ENCODE measurements around the gene TBC1D5. TPM values are rescaled to one million over a fixed set of nuclear protein-coding genes. Genes with fewer than 3 reads are reported as not detected.
A peak's percentile ranks its signal among the peaks of the same experiment; 100 is the strongest.
"Not testable (repeated sequence)": the region's sequence is repeated elsewhere in the genome, so short reads cannot be mapped to it uniquely, and the experiment has no call there.

Gene TBC1D5
- total RNA-seq, 3 donors from 2014 or later (not counting 1 experiment from before 2014, with no cell fraction given): 63.8 to 81.9 (median 74.9) TPM

DNA sequence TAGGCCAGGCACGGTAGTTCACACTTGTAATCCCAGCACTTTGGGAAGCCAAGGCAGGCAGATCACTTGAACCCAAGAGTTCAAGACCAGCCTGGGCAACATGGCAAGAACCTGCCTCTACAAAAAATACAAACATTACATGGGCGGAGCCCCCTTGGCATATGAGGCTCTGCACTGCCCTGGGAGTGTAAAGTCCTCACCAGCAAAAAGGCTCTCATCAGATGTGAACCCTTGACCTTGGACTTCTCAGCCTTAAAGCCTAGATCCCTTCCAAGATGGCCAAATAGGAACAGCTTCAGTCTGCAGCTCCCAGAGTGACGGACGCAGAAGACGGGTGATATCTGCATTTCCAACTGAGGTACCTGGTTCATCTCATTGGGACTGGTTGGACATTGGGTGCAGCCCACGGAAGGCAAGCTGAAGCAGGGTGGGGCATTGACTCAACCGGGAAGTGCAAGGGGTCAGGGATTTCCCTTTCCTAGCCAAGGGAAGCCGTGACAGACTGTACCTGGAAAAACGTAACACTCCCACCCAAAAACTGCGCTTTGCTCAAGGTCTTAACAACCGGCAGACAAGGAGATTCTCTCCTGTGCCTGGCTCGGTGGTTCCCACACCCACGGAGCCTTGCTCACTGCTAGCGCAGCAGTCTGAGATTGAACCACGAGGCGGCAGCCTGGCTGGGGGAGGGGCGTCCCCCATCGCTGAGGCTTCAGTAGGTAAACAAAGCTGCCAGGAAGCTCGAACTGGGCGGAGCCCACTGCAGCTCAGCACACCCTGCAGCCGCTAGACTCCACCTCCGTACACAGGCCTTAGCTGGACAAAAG is 49.4 kb downstream of the TBC1D5 start:
- H3K4me3 ChIP-seq (ENCODE audit: low read length); H3K36me3 Mint-ChIP-seq; H3K9me3 Mint-ChIP-seq; intact Hi-C loops (cut with micrococcal nuclease); H3K36me3 ChIP-seq (ENCODE audit: control insufficient read depth, insufficient read depth, low read length); H3K27ac ChIP-seq (ENCODE audit: low read length); H3K9me3 ChIP-seq (ENCODE audit: control insufficient read depth, insufficient read depth, low read length); H3K27me3 ChIP-seq (ENCODE audit: control insufficient read depth, insufficient read depth, low read length); H3K27ac Mint-ChIP-seq; H3K4me1 ChIP-seq (ENCODE audit: control insufficient read depth, insufficient read depth, low read length); H3K4me3 Mint-ChIP-seq; H3K27me3 Mint-ChIP-seq (ENCODE audit: low read depth in 2 of 2); ATAC-seq: not testable (repeated sequence)
- peaks cover 42 to 47% of the 10 kb centered on the region in 2 donors for H3K4me1 Mint-ChIP-seq
- peak in 1 of 2 donors; percentile 57 for DNase-seq
- WGBS (ENCODE audit: insufficient coverage): 92% methylated on average over 22 of the region's 22 CpGs

DNA sequence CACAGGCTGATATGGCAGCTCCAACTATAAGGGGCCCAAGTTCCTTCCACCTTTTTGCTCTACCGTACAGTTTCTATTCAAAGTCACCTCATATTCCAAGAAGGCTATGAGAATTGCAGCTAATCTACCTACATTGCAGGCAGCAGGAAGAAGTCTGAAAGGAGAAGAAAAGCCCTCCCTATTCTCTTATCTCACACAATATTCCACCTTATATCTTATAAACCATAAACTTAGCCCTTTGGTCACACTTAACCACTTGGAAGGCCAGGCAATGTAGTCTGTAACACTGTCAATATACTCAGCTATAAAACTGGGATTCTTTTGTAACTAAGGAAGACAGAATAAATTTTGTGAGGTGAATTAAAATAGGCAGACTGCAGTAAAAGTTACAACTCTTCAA is 54.9 kb downstream of the TBC1D5 start:
- Histone ChIP-seq H3K36me3 (ENCODE audit: control insufficient read depth, insufficient read depth, low read length) (no peaks in the 10 kb centered on the region), H3K4me1 (ENCODE audit: control insufficient read depth, insufficient read depth, low read length) (no peaks in the 10 kb centered on the region), H3K9me3 (ENCODE audit: control insufficient read depth, insufficient read depth, low read length) (no peaks in the 10 kb centered on the region), H3K4me3 (ENCODE audit: low read length) (no peak overlapping the region), H3K27ac (ENCODE audit: low read length) (no peak overlapping the region), H3K27me3 (ENCODE audit: control insufficient read depth, insufficient read depth, low read length) (no peaks in the 10 kb centered on the region)
- Mint-ChIP-seq H3K27ac (peak overlapping the region in 1 of 2 donors; percentile 22), H3K27me3 (ENCODE audit: low read depth in 2 of 2) (no peaks in the 10 kb centered on the region), H3K4me3 (no peak overlapping the region), H3K4me1 (peaks cover 12 to 17% of the 10 kb centered on the region in 2 donors), H3K36me3 (no peaks in the 10 kb centered on the region), H3K9me3 (no peaks in the 10 kb centered on the region)
- intact Hi-C loops (cut with micrococcal nuclease): no loop called here
- ATAC-seq: no peak
- no peak for DNase-seq
- WGBS (ENCODE audit: insufficient coverage): 100% methylated on average over 1 of the region's 1 CpG
- TF ChIP-seq, protein P1, sequence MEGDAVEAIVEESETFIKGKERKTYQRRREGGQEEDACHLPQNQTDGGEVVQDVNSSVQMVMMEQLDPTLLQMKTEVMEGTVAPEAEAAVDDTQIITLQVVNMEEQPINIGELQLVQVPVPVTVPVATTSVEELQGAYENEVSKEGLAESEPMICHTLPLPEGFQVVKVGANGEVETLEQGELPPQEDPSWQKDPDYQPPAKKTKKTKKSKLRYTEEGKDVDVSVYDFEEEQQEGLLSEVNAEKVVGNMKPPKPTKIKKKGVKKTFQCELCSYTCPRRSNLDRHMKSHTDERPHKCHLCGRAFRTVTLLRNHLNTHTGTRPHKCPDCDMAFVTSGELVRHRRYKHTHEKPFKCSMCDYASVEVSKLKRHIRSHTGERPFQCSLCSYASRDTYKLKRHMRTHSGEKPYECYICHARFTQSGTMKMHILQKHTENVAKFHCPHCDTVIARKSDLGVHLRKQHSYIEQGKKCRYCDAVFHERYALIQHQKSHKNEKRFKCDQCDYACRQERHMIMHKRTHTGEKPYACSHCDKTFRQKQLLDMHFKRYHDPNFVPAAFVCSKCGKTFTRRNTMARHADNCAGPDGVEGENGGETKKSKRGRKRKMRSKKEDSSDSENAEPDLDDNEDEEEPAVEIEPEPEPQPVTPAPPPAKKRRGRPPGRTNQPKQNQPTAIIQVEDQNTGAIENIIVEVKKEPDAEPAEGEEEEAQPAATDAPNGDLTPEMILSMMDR (IDR thresholded peaks at IDR 0.05): no peak

DNA sequence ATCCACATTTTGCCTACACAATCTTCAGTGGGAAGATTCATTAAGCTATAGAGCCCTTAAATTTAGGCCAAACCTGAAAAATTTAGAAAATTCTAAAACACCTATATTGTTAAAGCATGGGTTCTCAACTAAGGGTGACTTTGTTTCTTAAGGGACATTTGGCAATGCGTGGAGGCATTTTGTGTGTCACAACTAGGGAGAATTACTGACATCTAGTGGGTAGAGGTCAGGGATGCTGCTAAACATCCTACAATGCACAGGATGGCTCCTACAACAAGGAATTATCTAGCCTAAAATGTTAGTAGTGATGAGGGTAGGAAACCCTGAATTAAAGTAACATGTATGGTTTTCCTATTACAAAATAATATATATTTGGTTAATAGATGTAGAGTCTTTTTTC is 55.8 kb downstream of the TBC1D5 start:
- ATAC-seq (no peak), DNase-seq (no peak)
- no peaks in the 10 kb centered on the region for H3K4me1 ChIP-seq (ENCODE audit: control insufficient read depth, insufficient read depth, low read length)
- H3K9me3 ChIP-seq (ENCODE audit: control insufficient read depth, insufficient read depth, low read length): no peaks in the 10 kb centered on the region
- peaks cover 14 to 17% of the 10 kb centered on the region in 2 donors for H3K4me1 Mint-ChIP-seq
- intact Hi-C loops (cut with micrococcal nuclease): no loop called here
- no peak overlapping the region for H3K4me3 ChIP-seq (ENCODE audit: low read length)
- no peaks in the 10 kb centered on the region for H3K36me3 ChIP-seq (ENCODE audit: control insufficient read depth, insufficient read depth, low read length)
- no peaks in the 10 kb centered on the region for H3K9me3 Mint-ChIP-seq
- WGBS (ENCODE audit: insufficient coverage): 100% methylated on average over 1 of the region's 1 CpG
- no peak overlapping the region for H3K4me3 Mint-ChIP-seq
- no peaks in the 10 kb centered on the region for H3K27me3 ChIP-seq (ENCODE audit: control insufficient read depth, insufficient read depth, low read length)
- no peak overlapping the region for H3K27ac Mint-ChIP-seq
- TF ChIP-seq, protein P1 (IDR thresholded peaks at IDR 0.05): no peak
- no peaks in the 10 kb centered on the region for H3K27me3 Mint-ChIP-seq (ENCODE audit: low read depth in 2 of 2)
- no peaks in the 10 kb centered on the region for H3K36me3 Mint-ChIP-seq
- no peak overlapping the region for H3K27ac ChIP-seq (ENCODE audit: low read length)

DNA sequence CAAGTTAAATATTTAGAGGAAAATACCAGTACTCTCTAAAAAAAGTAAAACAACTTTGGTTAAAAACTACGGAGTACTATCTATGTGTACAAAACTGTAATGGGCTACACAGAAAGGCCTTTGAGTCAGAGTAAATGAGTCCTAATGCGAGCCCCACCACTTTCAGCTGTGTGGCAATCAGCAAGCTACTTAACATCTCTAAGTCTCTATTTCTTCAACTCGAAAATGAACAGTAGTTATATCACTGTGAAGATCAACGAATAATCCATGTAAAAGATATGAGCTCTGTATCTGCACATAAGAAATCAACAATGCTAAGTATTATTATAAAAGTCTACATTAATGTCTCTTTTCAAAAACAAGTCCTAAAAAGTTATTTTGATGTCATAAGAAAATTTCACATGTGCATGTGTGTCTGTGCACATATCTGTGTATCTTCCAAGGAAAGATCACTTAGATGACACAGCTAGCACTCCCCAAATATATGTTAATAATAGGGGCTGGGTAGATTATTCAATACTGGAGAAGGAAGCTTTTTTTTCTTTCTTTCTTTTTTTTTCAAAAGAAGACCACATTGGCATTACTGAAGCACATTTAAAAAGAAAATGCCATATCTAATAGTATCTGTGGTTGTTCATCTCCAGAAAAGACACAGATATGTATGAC is 58.8 kb downstream of the TBC1D5 start:
- TF ChIP-seq, protein P1 (IDR thresholded peaks at IDR 0.05): no peak
- no peaks in the 10 kb centered on the region for H3K36me3 Mint-ChIP-seq
- no peak for ATAC-seq
- Histone ChIP-seq H3K4me1 (ENCODE audit: control insufficient read depth, insufficient read depth, low read length) (no peaks in the 10 kb centered on the region), H3K9me3 (ENCODE audit: control insufficient read depth, insufficient read depth, low read length) (no peaks in the 10 kb centered on the region), H3K36me3 (ENCODE audit: control insufficient read depth, insufficient read depth, low read length) (no peaks in the 10 kb centered on the region), H3K4me3 (ENCODE audit: low read length) (no peak overlapping the region), H3K27me3 (ENCODE audit: control insufficient read depth, insufficient read depth, low read length) (no peaks in the 10 kb centered on the region), H3K27ac (ENCODE audit: low read length) (no peak overlapping the region)
- H3K9me3 Mint-ChIP-seq: no peaks in the 10 kb centered on the region
- H3K27me3 Mint-ChIP-seq (ENCODE audit: low read depth in 2 of 2): no peaks in the 10 kb centered on the region
- intact Hi-C loops (cut with micrococcal nuclease): no loop called here
- WGBS (ENCODE audit: insufficient coverage): 98% methylated on average over 3 of the region's 4 CpGs
- no peak overlapping the region for H3K27ac Mint-ChIP-seq
- no peak overlapping the region for H3K4me3 Mint-ChIP-seq
- peaks cover 6 to 16% of the 10 kb centered on the region in 2 donors for H3K4me1 Mint-ChIP-seq
- no peak for DNase-seq

All from natural killer cell (primary cell).